Neural cell (in vitro differentiated cells): ENCODE data around the gene PPM1A. TPM values are rescaled to one million over a fixed set of nuclear protein-coding genes. Genes with fewer than 3 reads are reported as not detected.

Experiments
- H2AFZ ChIP-seq: fragments of 200-600, 300-800 bp; sonication (generic), shearing (Covaris generic); 2 replicates; pipeline ENCODE4 v1.6.0; 2014; ENCODE audit warnings: low read depth, mild to moderate bottlenecking, antibody characterized with exemption, low read length, moderate library complexity
- H3F3A ChIP-seq: fragments of 200-600 bp; shearing (Covaris generic); 2 replicates; pipeline ENCODE4 v1.6.1; 2016; ENCODE audit warnings: mild to moderate bottlenecking, moderate library complexity, mixed read lengths, antibody characterized with exemption, low read length; ENCODE audit not compliant: insufficient read depth, poor library complexity, severe bottlenecking
- H3K27ac ChIP-seq: fragments of 200-600, 300-800 bp; sonication (generic), shearing (Covaris generic); 2 replicates; pipeline ENCODE4 v1.5.1; 2014; ENCODE audit warnings: mild to moderate bottlenecking, low read length, moderate library complexity
- H3K27me3 ChIP-seq: fragments of 300-800, 200-600 bp; sonication (generic), shearing (Covaris generic); 2 replicates; pipeline ENCODE4 v1.6.0; 2014; ENCODE audit warnings: mild to moderate bottlenecking, low read depth, low read length, moderate library complexity; ENCODE audit not compliant: insufficient read depth
- H3K36me3 ChIP-seq: fragments of 300-800, 200-600 bp; sonication (generic), shearing (Covaris generic); 2 replicates; pipeline ENCODE4 v1.5.1; 2014; ENCODE audit warnings: mild to moderate bottlenecking, antibody characterized with exemption, low read length, moderate library complexity; ENCODE audit not compliant: insufficient read depth
- H3K4me2 ChIP-seq: fragments of 300-800, 200-600 bp; sonication (generic), shearing (Covaris generic); 2 replicates; pipeline ENCODE4 v1.6.0; 2014; ENCODE audit warnings: mild to moderate bottlenecking, low read length
- H3K4me3 ChIP-seq: fragments of 300-800, 200-600 bp; sonication (generic), shearing (Covaris generic); 2 replicates; pipeline ENCODE4 v1.5.1; 2014; ENCODE audit warnings: mild to moderate bottlenecking, low read length, moderate library complexity
- H3K79me2 ChIP-seq: fragments of 200-600 bp; shearing (Covaris generic); replicated peaks from 2 replicates; pipeline ENCODE4 v1.6.0; 2014; ENCODE audit warnings: mild to moderate bottlenecking, low read length, moderate library complexity; ENCODE audit not compliant: insufficient read depth
- H3K9ac ChIP-seq: fragments of 300-800, 200-600 bp; sonication (generic), shearing (Covaris generic); 2 replicates; pipeline ENCODE4 v1.6.1; 2016; ENCODE audit warnings: mild to moderate bottlenecking, low read length, mixed read lengths
- H3K9me2 ChIP-seq: fragments of 200-600 bp; shearing (Covaris generic); 2 replicates; pipeline ENCODE4 v1.6.1; 2016; ENCODE audit warnings: mild to moderate bottlenecking, low read length, mixed read lengths; ENCODE audit not compliant: insufficient read depth
- H3K9me3 ChIP-seq: fragments of 200-600, 300-800 bp; sonication (generic), shearing (Covaris generic); 2 replicates; pipeline ENCODE4 v1.6.1; 2016; ENCODE audit warnings: mild to moderate bottlenecking, mixed run types, low read length, moderate library complexity, mixed read lengths
- H4K20me1 ChIP-seq: fragments of 200-600 bp; shearing (Covaris generic); 2 replicates; pipeline ENCODE4 v1.6.1; 2016; ENCODE audit warnings: mild to moderate bottlenecking, mixed run types; ENCODE audit not compliant: insufficient read depth
- CTCF ChIP-seq: fragments of 450-650 bp; IDR thresholded peaks from 2 replicates; pipeline ENCODE4 v1.5.1; 2014; ENCODE audit warnings: antibody characterized with exemption, mild to moderate bottlenecking, moderate library complexity; ENCODE audit not compliant: poor library complexity, severe bottlenecking
- EP300 ChIP-seq: fragments of 450-650 bp; conservative IDR thresholded peaks from 2 replicates; pipeline ENCODE4 v1.6.1; 2014; ENCODE audit warnings: antibody characterized with exemption, mild to moderate bottlenecking, moderate library complexity; ENCODE audit not compliant: poor library complexity, severe bottlenecking
- EZH2 ChIP-seq: fragments of 200-600, 300-800 bp; shearing (Covaris generic), sonication (generic); IDR thresholded peaks from 2 replicates; pipeline ENCODE4 v1.6.1; 2014; ENCODE audit warnings: antibody characterized with exemption, low read length, borderline replicate concordance, mild to moderate bottlenecking; ENCODE audit not compliant: insufficient read depth, poor library complexity, severe bottlenecking
- MXI1 ChIP-seq: fragments of 450-650 bp; conservative IDR thresholded peaks from 2 replicates; pipeline ENCODE4 v1.6.1; 2014; ENCODE audit warnings: antibody characterized with exemption, mild to moderate bottlenecking; ENCODE audit not compliant: poor library complexity, severe bottlenecking
- POLR2AphosphoS5 ChIP-seq: IDR thresholded peaks from 2 replicates; pipeline ENCODE4 v1.6.1; 2012
- RAD21 ChIP-seq: fragments of 450-650 bp; conservative IDR thresholded peaks from 2 replicates; pipeline ENCODE4 v1.6.1; 2014; ENCODE audit warnings: antibody characterized with exemption, mild to moderate bottlenecking, moderate library complexity
- REST ChIP-seq: IDR thresholded peaks from 2 replicates; pipeline ENCODE4 v1.6.1; 2012; ENCODE audit warnings: borderline replicate concordance
- SMC3 ChIP-seq: fragments of 450-650 bp; conservative IDR thresholded peaks from 2 replicates; pipeline ENCODE4 v1.6.1; 2014; ENCODE audit warnings: antibody characterized with exemption, mild to moderate bottlenecking, moderate library complexity; ENCODE audit not compliant: poor library complexity
- TAF1 ChIP-seq: IDR thresholded peaks from 2 replicates; pipeline ENCODE4 v1.6.1; 2012; ENCODE audit warnings: low read depth
- polyA plus RNA-seq: library from polyadenylated mRNA; depleted of rRNA; stranded (reverse); fragments of >200 nt; gene quantifications from 2 replicates; pipeline ENCODE4 v1.2.3, GENCODE V29; 2014

Gene PPM1A
- polyA plus RNA-seq, 1 donor from 2014 or later: 52.1 TPM

- Histone ChIP-seq H3K4me3 (no peak overlapping the region), H3K9ac (no peak overlapping the region), H3K27ac (no peak overlapping the region), H3K9me3 (no peaks in the 10 kb centered on the region), H3K9me2 (no peaks in the 10 kb centered on the region), H4K20me1 (no peaks in the 10 kb centered on the region), H2AFZ (no peak overlapping the region), H3K79me2 (no peaks in the 10 kb centered on the region), H3K36me3 (no peaks in the 10 kb centered on the region), H3K27me3 (no peaks in the 10 kb centered on the region), H3K4me2 (no peak overlapping the region), H3F3A (no peaks in the 10 kb centered on the region)
- TF ChIP-seq TAF1: no peak
- no peak for TF ChIP-seq CTCF
- no peak for TF ChIP-seq EZH2
- no peak for TF ChIP-seq SMC3
- no peak for TF ChIP-seq MXI1
- TF ChIP-seq RAD21: no peak
- TF ChIP-seq EP300: no peak
- TF ChIP-seq POLR2AphosphoS5: no peak
Observed at GRCh38 chr14:60240139-60240856, 8.7 kb upstream of the PPM1A start.

GRCh38 chr14:60241091-60241490 is 7.9 kb upstream of the PPM1A start:
- H3F3A ChIP-seq: no peaks in the 10 kb centered on the region
- no peak overlapping the region for H3K9ac ChIP-seq
- H3K27ac ChIP-seq: no peak overlapping the region
- no peak overlapping the region for H2AFZ ChIP-seq
- no peak overlapping the region for H3K4me2 ChIP-seq
- TF ChIP-seq MXI1: no peak
- no peak for TF ChIP-seq TAF1
- TF ChIP-seq SMC3: no peak
- no peak for TF ChIP-seq EP300
- no peak for TF ChIP-seq RAD21
- TF ChIP-seq POLR2AphosphoS5: no peak
- TF ChIP-seq EZH2: no peak
- TF ChIP-seq CTCF: no peak
- TF ChIP-seq REST: no peak
- no peaks in the 10 kb centered on the region for H3K27me3 ChIP-seq
- no peak overlapping the region for H3K4me3 ChIP-seq
- no peaks in the 10 kb centered on the region for H3K36me3 ChIP-seq
- H3K79me2 ChIP-seq: no peaks in the 10 kb centered on the region
- H3K9me3 ChIP-seq: no peaks in the 10 kb centered on the region
- no peaks in the 10 kb centered on the region for H4K20me1 ChIP-seq
- no peaks in the 10 kb centered on the region for H3K9me2 ChIP-seq
